ENCODE data around the gene ELP4. TPM values are rescaled to one million over a fixed set of nuclear protein-coding genes. Genes with fewer than 3 reads are reported as not detected.
"Not testable (repeated sequence)": the region's sequence is repeated elsewhere in the genome, so short reads cannot be mapped to it uniquely, and the experiment has no call there.

ELP4 gene
- total and polyA plus RNA-seq, 2 experiments from 2014 or later: 12.3 to 25.1 TPM

GRCh38 chr11:31690041-31690440 is 180.5 kb downstream of the ELP4 start:
- no peak for DNase-seq (ENCODE audit: low spot score)
- Histone ChIP-seq H3K4me3 (no peak overlapping the region), H3K79me2 (no peaks in the 10 kb centered on the region), H3K9me3 (ENCODE audit: low read depth) (no peaks in the 10 kb centered on the region), H3K36me3 (replicated peaks; ENCODE audit: insufficient read depth, low read depth) (no peaks in the 10 kb centered on the region), H2AFZ (no peak overlapping the region), H3K27me3 (no peaks in the 10 kb centered on the region), H4K20me1 (ENCODE audit: insufficient read depth, poor library complexity, severe bottlenecking) (no peaks in the 10 kb centered on the region), H3K4me2 (no peak overlapping the region), H3K27ac (no peak overlapping the region), H3K9me2 (replicated peaks; ENCODE audit: insufficient read depth) (no peaks in the 10 kb centered on the region), H3K4me1 (ENCODE audit: insufficient read depth) (no peaks in the 10 kb centered on the region)
- TF ChIP-seq EZH2phosphoT487 (IDR thresholded peaks at IDR 0.05; ENCODE audit: low read depth, severe bottlenecking, unreplicated experiment): no peak
- no peak for TF ChIP-seq EZH2 (IDR thresholded peaks at IDR 0.05; ENCODE audit: borderline replicate concordance)
- TF ChIP-seq, protein P1, sequence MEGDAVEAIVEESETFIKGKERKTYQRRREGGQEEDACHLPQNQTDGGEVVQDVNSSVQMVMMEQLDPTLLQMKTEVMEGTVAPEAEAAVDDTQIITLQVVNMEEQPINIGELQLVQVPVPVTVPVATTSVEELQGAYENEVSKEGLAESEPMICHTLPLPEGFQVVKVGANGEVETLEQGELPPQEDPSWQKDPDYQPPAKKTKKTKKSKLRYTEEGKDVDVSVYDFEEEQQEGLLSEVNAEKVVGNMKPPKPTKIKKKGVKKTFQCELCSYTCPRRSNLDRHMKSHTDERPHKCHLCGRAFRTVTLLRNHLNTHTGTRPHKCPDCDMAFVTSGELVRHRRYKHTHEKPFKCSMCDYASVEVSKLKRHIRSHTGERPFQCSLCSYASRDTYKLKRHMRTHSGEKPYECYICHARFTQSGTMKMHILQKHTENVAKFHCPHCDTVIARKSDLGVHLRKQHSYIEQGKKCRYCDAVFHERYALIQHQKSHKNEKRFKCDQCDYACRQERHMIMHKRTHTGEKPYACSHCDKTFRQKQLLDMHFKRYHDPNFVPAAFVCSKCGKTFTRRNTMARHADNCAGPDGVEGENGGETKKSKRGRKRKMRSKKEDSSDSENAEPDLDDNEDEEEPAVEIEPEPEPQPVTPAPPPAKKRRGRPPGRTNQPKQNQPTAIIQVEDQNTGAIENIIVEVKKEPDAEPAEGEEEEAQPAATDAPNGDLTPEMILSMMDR (IDR thresholded peaks at IDR 0.05; ENCODE audit: poor library complexity): no peak
- WGBS (ENCODE audit: low lambda C conversion rate, missing lambda C conversion rate): 91% methylated on average over 2 of the region's 2 CpGs

GRCh38 chr11:31690516-31690915 is 180.9 kb downstream of the ELP4 start:
- WGBS (ENCODE audit: low lambda C conversion rate, missing lambda C conversion rate): 87% methylated on average over 2 of the region's 2 CpGs
- no peak overlapping the region for H3K27ac ChIP-seq
- no peaks in the 10 kb centered on the region for H3K4me1 ChIP-seq (ENCODE audit: insufficient read depth)
- no peak overlapping the region for H2AFZ ChIP-seq
- no peaks in the 10 kb centered on the region for H3K9me2 ChIP-seq (replicated peaks; ENCODE audit: insufficient read depth)
- no peaks in the 10 kb centered on the region for H3K27me3 ChIP-seq
- no peaks in the 10 kb centered on the region for H3K79me2 ChIP-seq
- DNase-seq (ENCODE audit: low spot score): no peak
- TF ChIP-seq, protein P1 (IDR thresholded peaks at IDR 0.05; ENCODE audit: poor library complexity): no peak
- no peak for TF ChIP-seq EZH2 (IDR thresholded peaks at IDR 0.05; ENCODE audit: borderline replicate concordance)
- no peak for TF ChIP-seq EZH2phosphoT487 (IDR thresholded peaks at IDR 0.05; ENCODE audit: low read depth, severe bottlenecking, unreplicated experiment)
- H3K4me3 ChIP-seq: no peak overlapping the region
- no peaks in the 10 kb centered on the region for H4K20me1 ChIP-seq (ENCODE audit: insufficient read depth, poor library complexity, severe bottlenecking)
- H3K36me3 ChIP-seq (replicated peaks; ENCODE audit: insufficient read depth, low read depth): no peaks in the 10 kb centered on the region
- no peaks in the 10 kb centered on the region for H3K9me3 ChIP-seq (ENCODE audit: low read depth)
- H3K4me2 ChIP-seq: no peak overlapping the region

GRCh38 chr11:31692466-31692865 is 182.9 kb downstream of the ELP4 start:
- no peak overlapping the region for H3K27ac ChIP-seq
- no peaks in the 10 kb centered on the region for H3K9me2 ChIP-seq (replicated peaks; ENCODE audit: insufficient read depth)
- no peak for DNase-seq (ENCODE audit: low spot score)
- TF ChIP-seq EZH2 (IDR thresholded peaks at IDR 0.05; ENCODE audit: borderline replicate concordance) (no peak), EZH2phosphoT487 (IDR thresholded peaks at IDR 0.05; ENCODE audit: low read depth, severe bottlenecking, unreplicated experiment) (no peak)
- TF ChIP-seq, protein P1 (IDR thresholded peaks at IDR 0.05; ENCODE audit: poor library complexity): no peak
- H3K9me3 ChIP-seq (ENCODE audit: low read depth): no peaks in the 10 kb centered on the region
- no peaks in the 10 kb centered on the region for H3K79me2 ChIP-seq
- no peak overlapping the region for H3K4me3 ChIP-seq
- H3K4me2 ChIP-seq: no peak overlapping the region
- H3K4me1 ChIP-seq (ENCODE audit: insufficient read depth): no peaks in the 10 kb centered on the region
- no peaks in the 10 kb centered on the region for H3K36me3 ChIP-seq (replicated peaks; ENCODE audit: insufficient read depth, low read depth)
- no peaks in the 10 kb centered on the region for H3K27me3 ChIP-seq
- no peaks in the 10 kb centered on the region for H4K20me1 ChIP-seq (ENCODE audit: insufficient read depth, poor library complexity, severe bottlenecking)
- WGBS (ENCODE audit: low lambda C conversion rate, missing lambda C conversion rate): 80% methylated on average over 2 of the region's 2 CpGs
- no peak overlapping the region for H2AFZ ChIP-seq

DNA sequence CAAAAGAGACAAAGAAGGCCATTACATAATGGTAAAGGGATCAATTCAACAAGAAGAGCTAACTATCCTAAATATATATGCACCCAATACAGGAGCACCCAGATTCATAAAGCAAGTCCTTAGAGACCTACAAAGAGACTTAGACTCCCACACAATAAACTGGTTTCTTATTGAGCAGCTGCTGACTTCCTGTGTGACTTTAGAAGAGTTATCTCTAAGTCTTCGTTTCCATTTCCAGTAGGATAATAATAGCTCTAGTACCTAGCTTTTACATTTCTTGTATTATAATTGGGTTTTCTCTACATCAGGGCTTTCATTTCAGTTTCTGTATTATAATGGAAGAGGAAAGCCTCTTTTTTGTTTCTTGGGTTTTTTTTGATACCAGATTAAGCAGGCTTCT is 187.5 kb downstream of the ELP4 start:
- H3K36me3 ChIP-seq (replicated peaks; ENCODE audit: insufficient read depth, low read depth); H2AFZ ChIP-seq; H4K20me1 ChIP-seq (ENCODE audit: insufficient read depth, poor library complexity, severe bottlenecking); DNase-seq (ENCODE audit: low spot score); H3K9me2 ChIP-seq (replicated peaks; ENCODE audit: insufficient read depth); H3K4me1 ChIP-seq (ENCODE audit: insufficient read depth); H3K4me3 ChIP-seq; H3K4me2 ChIP-seq; H3K9me3 ChIP-seq (ENCODE audit: low read depth); H3K27me3 ChIP-seq; H3K27ac ChIP-seq; H3K79me2 ChIP-seq: not testable (repeated sequence)
- WGBS (ENCODE audit: low lambda C conversion rate, missing lambda C conversion rate): 83% methylated on average over 1 of the region's 1 CpG
